HepG2 (cell line): ENCODE results near the gene FTSJ1. TPM values are rescaled to one million over a fixed set of nuclear protein-coding genes. Genes with fewer than 3 reads are reported as not detected.

ENCODE experiments used
- CHD4 ChIP-seq: fragments of 200-600 bp; sonication (generic); IDR thresholded peaks from 2 replicates; pipeline ENCODE4 v1.7.0; 2017; ENCODE audit warnings: mild to moderate bottlenecking, low read length, borderline replicate concordance
- E2F2 ChIP-seq: sonication (generic); formaldehyde crosslinking; IDR thresholded peaks from 2 replicates; pipeline ENCODE4 v1.4.0; 2020; ENCODE audit warnings: missing genetic modification reagents, borderline replicate concordance
- HBP1 ChIP-seq: IDR thresholded peaks from 2 replicates; pipeline ENCODE4 v1.6.1; 2016; ENCODE audit warnings: low read depth, control low read depth
- HDAC2 ChIP-seq: sonication (generic); formaldehyde crosslinking; IDR thresholded peaks from 2 replicates; pipeline ENCODE4 v1.4.0; 2020; ENCODE audit warnings: missing genetic modification reagents
- HOXD1 ChIP-seq: sonication (generic); formaldehyde crosslinking; IDR thresholded peaks from 2 replicates; pipeline ENCODE4 v1.5.0; 2020; ENCODE audit warnings: missing genetic modification reagents
- ISX ChIP-seq: sonication (generic); formaldehyde crosslinking; conservative IDR thresholded peaks from 2 replicates; pipeline ENCODE4 v1.5.0; 2020; ENCODE audit warnings: missing genetic modification reagents
- MIER3 ChIP-seq: IDR thresholded peaks from 2 replicates; pipeline ENCODE4 v1.6.1; 2016; ENCODE audit warnings: missing compliant biosample characterization, borderline replicate concordance
- MLX ChIP-seq: IDR thresholded peaks from 2 replicates; pipeline ENCODE4 v1.6.1; 2016
- NR2C2 ChIP-seq: sonication (generic); formaldehyde crosslinking; IDR thresholded peaks from 2 replicates; pipeline ENCODE4 v1.4.0; 2020; ENCODE audit warnings: missing genetic modification reagents, mild to moderate bottlenecking, moderate library complexity, borderline replicate concordance
- PLRG1 ChIP-seq: fragments of 450-650 bp; conservative IDR thresholded peaks from 2 replicates; pipeline ENCODE4 v1.6.1; 2016
- SNAPC2 ChIP-seq: sonication (generic); formaldehyde crosslinking; IDR thresholded peaks from 2 replicates; pipeline ENCODE4 v1.8.1; 2022; ENCODE audit warnings: mild to moderate bottlenecking, missing genetic modification reagents
- SOX5 ChIP-seq: IDR thresholded peaks from 2 replicates; pipeline ENCODE4 v1.6.1; 2016; ENCODE audit warnings: borderline replicate concordance
- TBL1XR1 ChIP-seq: fragments of 150-350 bp; IDR thresholded peaks from 2 replicates; pipeline ENCODE4 v1.6.1; 2014; ENCODE audit warnings: borderline replicate concordance, low read length; ENCODE audit not compliant: partially characterized antibody
- UBTF ChIP-seq: sonication (generic); formaldehyde crosslinking; IDR thresholded peaks from 2 replicates; pipeline ENCODE4 v1.4.0; 2020; ENCODE audit warnings: mild to moderate bottlenecking, missing genetic modification reagents
- ZBTB46 ChIP-seq: sonication (generic); formaldehyde crosslinking; IDR thresholded peaks from 2 replicates; pipeline ENCODE4 v1.4.0; 2020; ENCODE audit warnings: mild to moderate bottlenecking, missing genetic modification reagents, borderline replicate concordance
- ZNF713 ChIP-seq: sonication (generic); formaldehyde crosslinking; IDR thresholded peaks from 2 replicates; pipeline ENCODE4 v1.4.0; 2020; ENCODE audit warnings: mild to moderate bottlenecking, missing genetic modification reagents
- ZNF747 ChIP-seq: sonication (generic); formaldehyde crosslinking; IDR thresholded peaks from 2 replicates; pipeline ENCODE4 v1.8.1; 2023; ENCODE audit warnings: missing genetic modification reagents, mild to moderate bottlenecking, borderline replicate concordance
- ZNF768 ChIP-seq: sonication (generic); formaldehyde crosslinking; IDR thresholded peaks from 2 replicates; pipeline ENCODE4 v1.4.0; 2020; ENCODE audit warnings: missing genetic modification reagents
- ZXDC ChIP-seq: sonication (generic); formaldehyde crosslinking; IDR thresholded peaks from 2 replicates; pipeline ENCODE4 v1.5.0; 2020; ENCODE audit warnings: mild to moderate bottlenecking, missing genetic modification reagents
- polyA plus RNA-seq, 8 experiments: library from polyadenylated mRNA; depleted of rRNA in 3 of 8; stranded (reverse) in 7 of 8; unstranded in 1 of 8; fragments of >200 nt; fragmentation: Illumina TruSeq in 4 of 8; extraction: Trizol in 4 of 8; gene quantifications; 2 replicates each; pipeline versions ENCODE4 v1.2.1 to v1.2.3, GENCODE V29; 2011 to 2016; ENCODE audit warnings: low read depth in 4 of 8, missing spikeins in 1 of 8, mixed read lengths in 1 of 8; ENCODE audit not compliant: insufficient read depth in 1 of 8
- total RNA-seq, 5 experiments: library from RNA; depleted of rRNA; stranded (reverse); fragments of >200 nt; fragmentation: Illumina TruSeq; extraction: Trizol; gene quantifications; 2 replicates each; pipeline ENCODE4 v1.2.3, GENCODE V29; 2016; ENCODE audit warnings: low read depth in 1 of 5

The FTSJ1 gene
- total and polyA plus RNA-seq, 2 of the 13 experiments (the other 11 are each of a cell fraction or from before 2014, with no cell fraction given), result 30.3 to 37.9 TPM

- TF ChIP-seq ZXDC (CRISPR knock-in tag), result no peak
- TF ChIP-seq ZBTB46 (CRISPR knock-in tag), result 0 out of 2 replicates have a peak, but pooled peaks have one; percentile 27
- TF ChIP-seq ISX, result no peak
- peak; percentile 45 for TF ChIP-seq HDAC2 (CRISPR knock-in tag)
- no peak for TF ChIP-seq ZNF768
- TF ChIP-seq MLX (CRISPR knock-in tag), result no peak
- 0 out of 2 replicates have a peak, but pooled peaks have one; percentile 32 for TF ChIP-seq HOXD1 (CRISPR knock-in tag)
- peak; percentile 87 for TF ChIP-seq NR2C2 (CRISPR knock-in tag)
- peak; percentile 98 for TF ChIP-seq HBP1
- TF ChIP-seq E2F2 (CRISPR knock-in tag), result 0 out of 2 replicates have a peak, but pooled peaks have one; percentile 43
- peak; percentile 42; the same call in 1 of the 2 replicates for TF ChIP-seq UBTF
- TF ChIP-seq MIER3 (CRISPR knock-in tag), result 0 out of 2 replicates have a peak, but pooled peaks have one; percentile 34
- TF ChIP-seq TBL1XR1, result no peak
- no peak for TF ChIP-seq ZNF713 (CRISPR knock-in tag)
- TF ChIP-seq CHD4, result no peak
- 0 out of 2 replicates have a peak, but pooled peaks have one; percentile 24 for TF ChIP-seq ZNF747 (CRISPR knock-in tag)
- no peak for TF ChIP-seq PLRG1
- peak; percentile 35; the same call in 1 of the 2 replicates for TF ChIP-seq SOX5 (CRISPR knock-in tag)
- TF ChIP-seq SNAPC2 (CRISPR knock-in tag), result peak; percentile 50; the same call in 1 of the 2 replicates
Observed at GRCh38 chrX:48475774-48476577, at the start of gene FTSJ1 (continued).
